Stimulated activated CD4-positive, alpha-beta T cell treated with anti-CD3 and anti-CD28 coated beads, TNF-alpha, amount 100 ng/mL, for 4 hours (primary cell): ENCODE results near the gene ASCC3.

Experiments used
- DNase-seq, 3 experiments: peaks; one replicate each; pipeline ENCODE4 v3.0.0-alpha.2; 2020; ENCODE audit warnings: low read depth in 3 of 3

Gene ASCC3

DNA sequence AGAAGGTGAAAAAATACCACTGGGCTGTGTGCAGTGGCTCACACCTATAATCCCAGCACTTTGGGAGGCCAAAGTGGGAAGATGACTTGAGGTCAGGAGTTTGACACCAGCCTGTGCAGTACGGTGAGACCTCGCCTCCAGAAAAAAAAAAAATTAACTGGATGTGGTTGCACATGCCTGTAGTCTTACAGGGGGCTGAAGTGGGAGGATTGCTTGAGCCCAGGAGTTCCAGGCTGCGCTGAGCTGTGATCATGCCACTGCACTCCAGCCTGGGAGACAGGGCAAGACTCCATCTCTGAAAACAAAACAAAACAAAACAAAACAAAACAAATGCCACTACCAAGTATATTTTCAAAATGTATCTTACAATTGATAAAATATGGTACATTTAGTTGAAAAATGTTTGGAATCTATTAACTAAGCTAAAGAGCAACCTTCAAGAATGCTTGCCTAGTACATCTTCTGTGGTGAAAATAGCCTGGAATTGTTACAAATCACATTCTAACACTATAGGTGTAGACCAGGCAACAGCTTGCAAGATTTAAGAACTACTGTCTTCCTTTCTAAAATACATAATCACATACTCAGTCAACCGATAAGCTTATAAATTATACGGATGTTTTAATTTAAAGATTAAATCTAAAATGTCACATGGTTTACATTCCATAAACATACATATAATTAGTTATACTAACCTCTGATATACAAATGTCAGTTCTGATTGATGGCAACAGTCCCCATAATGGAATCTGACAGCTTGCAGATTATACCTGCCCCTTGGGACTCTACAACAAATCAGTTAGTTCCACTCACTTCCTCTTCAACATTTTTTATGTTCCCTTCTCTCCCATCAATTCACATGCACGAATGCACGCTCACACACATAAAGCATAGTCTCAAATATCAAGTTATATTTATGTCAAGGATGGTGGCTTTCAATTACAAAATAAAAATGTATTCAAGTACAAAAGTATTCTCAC lies 150.8 kb downstream of the ASCC3 start:
- no peak for DNase-seq

DNA sequence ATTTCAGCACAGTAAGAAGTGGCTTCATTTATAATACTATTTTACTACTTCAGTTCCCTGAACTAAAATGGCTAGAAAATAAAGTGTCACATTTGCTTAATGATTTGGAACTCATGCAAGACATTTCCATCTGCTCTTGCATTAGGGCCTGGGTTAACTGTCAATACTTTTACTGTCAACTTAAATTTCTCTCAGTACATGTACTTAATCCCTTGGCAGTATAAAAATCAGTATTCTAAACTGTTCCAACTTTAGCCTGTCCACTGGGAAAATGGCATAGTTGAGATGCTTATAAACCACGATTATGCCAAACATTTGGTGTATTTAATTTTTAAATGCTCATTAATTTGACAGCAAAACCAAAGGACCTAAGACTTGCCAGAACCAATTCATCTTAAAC lies 154.5 kb downstream of the ASCC3 start:
- DNase-seq: no peak

DNA sequence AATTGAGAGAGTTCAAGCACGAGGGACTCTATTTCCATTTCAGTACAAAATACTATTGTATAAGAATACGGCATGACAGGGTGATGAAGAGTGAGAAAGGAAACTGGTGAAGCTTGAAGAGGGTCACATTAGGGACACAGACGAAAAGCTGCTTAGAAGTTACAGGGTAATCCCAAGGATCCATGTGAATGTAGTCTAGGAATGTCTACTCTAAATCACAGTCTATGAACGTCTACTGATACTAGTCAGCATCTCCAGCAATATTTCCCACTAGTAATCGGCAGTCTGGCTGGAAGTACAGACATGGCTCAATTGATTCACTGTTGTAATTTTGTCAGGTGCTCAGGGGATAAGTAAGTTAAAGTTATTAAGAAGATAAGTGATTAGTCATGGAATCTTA lies 156.4 kb downstream of the ASCC3 start:
- DNase-seq: no peak

DNA sequence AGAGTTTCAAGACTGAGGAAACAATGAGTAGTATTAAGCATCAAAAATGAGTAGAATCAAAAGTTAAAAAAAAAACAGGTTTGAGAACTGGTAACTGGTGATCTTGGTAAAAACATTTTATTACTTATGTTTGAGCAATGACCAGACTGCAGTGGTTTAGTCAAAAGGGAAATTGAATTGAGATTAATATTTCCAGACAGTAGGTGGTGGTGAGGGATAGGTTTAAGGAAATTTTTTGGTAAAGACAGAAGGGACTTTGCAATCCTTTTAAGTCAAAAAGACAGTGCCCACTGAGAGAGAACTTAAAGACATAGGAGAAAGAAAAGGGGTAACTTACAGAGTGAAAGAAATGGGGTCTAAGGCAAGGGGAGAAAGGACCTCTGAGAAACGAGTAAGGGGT lies 156.9 kb downstream of the ASCC3 start:
- DNase-seq: no peak

DNA sequence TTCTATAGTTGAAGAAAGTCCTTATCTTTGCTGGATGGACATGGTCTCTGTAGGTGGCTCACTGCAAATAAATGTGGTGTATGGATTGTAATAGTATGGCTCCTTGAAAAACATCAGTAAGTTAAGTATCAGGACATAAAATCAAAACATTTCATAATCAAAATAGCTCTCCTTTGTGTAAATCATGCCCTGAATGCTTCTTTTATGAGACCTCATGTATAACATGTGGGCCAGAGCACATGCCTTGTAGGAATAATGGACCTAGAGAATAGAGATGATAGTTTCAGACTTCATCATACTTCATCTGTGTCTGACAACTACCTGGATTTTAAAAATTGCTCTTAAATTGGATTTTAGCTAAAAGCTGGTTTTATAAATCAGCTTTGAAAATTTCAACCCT lies 159.9 kb downstream of the ASCC3 start:
- DNase-seq: no peak

DNA sequence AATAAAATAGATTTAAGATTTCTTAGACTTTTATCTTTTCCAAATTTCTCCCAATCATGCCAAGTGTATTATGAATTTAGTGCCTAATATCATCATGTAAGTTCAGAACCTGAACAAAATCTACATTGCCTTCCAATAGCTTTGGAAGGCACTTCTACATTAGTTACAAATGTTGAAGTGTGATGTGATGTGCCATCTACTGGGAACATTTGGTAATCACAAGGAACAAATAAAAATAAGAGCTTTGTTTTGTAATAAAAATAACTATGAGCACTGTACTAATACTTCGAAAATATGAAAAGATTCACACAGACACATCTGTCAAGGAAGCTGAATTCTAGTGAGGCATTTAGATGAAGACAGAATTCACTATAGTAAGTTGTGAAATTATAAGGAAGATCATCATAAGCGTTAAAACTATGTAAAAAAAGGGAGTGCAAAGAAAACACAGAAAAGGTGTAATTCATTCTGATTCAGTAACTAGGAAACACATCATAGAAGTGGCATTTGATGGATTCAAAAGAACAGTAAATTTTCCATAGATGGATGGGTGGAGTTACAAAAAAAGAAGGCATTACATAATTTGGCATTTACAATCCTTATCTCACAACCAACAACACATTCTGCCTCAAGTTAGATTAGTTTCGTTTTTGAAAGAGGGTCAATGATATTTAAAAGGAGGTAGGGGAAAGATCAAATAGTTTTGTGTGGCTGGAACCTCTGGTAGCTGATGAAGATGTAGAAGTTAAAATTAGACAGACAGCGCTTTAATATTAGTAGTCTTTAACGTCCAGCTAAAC lies 161.0 kb downstream of the ASCC3 start:
- no peak for DNase-seq

DNA sequence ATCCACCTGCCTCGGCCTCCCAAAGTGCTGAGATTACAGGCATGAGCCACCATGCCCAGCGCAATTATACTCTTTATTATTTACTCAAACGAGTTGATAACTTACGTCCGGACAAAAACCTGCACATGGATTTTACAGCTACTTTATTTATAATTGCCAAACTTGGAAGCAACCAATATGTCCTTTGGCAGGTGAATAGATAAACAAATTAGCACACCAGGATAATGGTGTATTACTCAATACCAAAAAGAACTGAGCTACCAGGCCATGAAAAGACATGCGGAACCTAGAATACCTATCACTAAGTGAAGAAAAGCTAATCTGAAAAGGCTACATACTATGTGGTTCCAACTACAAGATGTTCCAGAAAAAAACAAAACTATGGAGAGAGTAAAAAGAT lies 168.1 kb downstream of the ASCC3 start:
- DNase-seq: no peak

DNA sequence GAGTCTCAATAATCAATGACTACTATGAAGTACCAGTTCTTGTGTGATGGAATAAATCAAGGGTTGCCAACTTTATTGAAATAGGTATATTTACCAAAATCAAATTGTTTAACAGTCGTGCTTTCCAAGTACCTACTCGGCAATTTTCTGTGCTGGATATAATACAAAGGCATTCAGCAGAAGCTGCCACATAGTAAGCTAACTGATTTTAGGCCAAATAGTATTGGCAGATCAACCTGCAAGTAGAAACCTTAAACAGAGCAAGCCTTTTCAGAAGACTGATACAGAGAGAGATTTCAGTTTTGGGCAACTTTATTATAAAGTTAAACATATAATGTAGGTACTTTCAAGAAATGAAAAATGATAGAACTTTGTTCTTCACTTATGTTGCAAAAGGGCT lies 174.6 kb downstream of the ASCC3 start:
- no peak for DNase-seq

DNA sequence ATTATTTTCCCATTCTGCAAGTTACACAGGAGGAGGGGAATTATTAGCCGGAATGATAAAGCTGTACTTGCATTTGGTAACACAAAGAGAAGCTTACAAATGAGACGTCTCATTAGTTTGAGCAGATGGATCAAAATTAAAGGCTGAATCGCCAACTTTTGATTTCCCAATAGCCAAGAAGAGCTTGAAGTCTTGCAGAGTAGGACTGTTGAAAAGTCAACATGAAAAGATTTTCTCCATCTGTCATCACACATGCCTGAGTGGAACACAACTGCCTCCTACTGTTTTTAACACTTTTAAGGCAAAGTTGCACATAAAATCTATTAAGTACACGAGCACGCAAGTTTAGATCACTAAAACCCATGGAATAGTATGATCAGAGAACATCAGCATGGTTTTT lies 176.2 kb downstream of the ASCC3 start:
- DNase-seq: no peak

DNA sequence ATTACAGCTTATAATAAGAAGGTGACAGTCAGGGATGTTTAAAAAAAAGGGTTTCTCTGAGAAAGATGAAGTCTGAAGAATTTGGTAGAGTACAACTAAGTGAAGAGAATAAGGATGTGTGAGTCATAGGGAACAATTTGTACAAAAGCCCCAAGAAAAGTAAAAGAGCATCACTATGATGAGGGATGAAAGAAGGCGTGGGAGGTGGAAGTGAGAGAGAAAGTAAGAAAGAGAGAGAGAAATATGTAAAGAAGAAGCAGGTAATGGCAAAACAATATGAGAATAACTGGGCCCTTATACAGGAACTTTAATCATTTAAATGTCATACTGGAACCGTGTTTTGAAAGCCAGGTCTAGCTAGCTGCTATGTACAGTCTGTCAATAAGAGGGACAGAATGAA lies 179.4 kb downstream of the ASCC3 start:
- DNase-seq: no peak

DNA sequence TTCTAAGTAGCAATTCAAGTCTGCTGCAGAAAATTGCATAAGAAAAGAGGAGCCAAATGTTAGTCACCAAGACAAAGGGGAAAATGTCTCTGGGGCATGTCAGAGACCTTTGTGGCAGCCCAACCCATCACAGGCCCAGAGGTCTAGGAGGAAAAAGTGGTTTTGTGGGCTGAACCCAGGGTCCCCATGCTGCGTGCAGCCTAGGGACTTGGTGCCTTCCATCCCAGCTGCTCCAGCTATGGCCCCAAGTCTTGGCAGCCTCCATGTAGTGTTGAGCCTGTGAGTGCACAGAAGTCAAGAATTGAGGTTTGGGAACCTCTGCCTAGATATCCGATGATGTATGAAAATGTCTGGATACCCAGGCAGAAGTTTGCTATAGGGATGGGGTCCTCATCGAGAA lies 181.1 kb downstream of the ASCC3 start:
- no peak for DNase-seq

DNA sequence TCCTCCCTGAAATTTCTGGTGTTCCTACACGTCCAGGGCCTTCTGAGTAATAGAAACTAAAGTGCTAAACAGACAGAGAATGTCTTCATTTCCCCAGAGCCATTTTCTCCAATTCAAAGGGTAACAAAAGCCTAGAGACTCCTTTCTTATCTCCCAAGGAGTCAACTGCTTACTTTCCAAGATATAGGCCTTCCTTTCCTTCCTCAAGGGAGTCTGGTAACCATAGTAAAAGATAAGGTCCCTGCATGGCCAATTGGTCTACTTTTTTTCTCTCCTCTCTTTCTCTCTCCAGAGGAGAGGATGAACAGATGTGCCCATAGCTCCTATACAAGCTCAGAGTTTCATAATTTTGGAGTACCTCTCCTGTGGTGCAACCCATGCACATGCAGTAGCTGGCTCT lies 185.7 kb downstream of the ASCC3 start:
- no peak for DNase-seq

DNA sequence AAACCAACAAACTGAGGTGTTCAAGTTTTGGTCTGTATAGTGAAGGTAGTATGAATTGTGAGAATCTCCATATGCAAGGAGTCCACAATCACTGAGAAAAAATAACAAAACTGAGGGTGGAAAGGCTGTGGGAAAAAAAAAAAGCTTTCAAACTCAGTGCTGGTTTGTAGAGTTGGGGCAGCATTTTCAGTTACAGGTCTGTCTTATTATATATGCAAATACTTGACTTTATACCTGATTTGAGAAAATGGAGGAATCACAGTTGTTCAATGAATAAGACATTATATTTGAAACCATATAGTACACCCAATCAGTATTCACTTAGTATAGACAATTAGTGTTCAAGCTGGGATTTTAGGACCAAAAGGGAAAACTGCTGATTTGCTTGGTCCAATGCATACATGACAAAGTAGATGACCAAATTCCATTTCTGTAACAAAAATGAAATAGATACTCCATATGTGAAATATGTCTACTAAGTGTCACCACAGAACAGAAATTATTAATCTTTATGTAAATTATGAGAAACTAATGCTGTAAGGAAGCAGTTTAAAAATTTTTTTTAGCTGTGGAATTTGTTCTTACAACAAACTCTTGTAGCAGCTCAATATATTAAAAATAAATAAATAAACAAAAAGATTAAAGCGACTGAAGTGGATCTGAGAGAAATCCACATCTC lies 187.7 kb downstream of the ASCC3 start:
- DNase-seq: no peak

DNA sequence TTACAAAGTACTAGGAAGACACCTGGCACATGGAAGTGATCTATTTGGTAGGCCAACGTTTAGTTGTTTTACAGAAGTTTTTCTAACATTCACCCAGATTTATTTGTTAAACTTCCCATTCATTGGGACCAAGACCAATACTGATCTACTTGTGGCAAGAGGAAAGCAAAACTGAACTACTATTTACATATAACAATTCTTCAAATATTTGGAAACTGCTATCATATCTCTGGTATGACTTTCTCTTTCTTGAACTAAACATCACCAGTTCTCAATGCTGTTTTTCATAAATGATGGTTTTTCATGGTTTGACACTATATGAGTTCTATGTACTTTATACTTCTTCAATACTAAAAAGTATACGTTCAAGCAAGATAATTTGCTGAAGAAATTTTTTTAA lies 189.2 kb downstream of the ASCC3 start:
- no peak for DNase-seq

DNA sequence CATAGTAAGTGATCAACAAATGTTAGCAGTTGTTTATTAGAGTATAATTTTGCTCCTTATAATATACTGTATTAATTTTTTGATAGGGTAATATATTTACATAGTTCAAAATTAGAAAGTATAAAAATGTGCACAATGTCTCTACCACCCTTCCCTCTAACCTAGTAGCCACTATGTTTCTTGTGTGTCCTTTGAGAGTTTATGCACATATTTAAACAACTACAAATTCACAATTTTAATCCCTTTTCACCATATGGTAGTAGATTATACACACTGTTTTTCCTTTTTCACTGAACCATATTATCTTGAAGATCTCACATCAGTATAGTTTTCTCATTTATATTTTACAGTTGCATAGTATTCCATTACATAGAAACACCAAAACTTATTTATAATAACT lies 194.9 kb downstream of the ASCC3 start:
- DNase-seq: no peak

DNA sequence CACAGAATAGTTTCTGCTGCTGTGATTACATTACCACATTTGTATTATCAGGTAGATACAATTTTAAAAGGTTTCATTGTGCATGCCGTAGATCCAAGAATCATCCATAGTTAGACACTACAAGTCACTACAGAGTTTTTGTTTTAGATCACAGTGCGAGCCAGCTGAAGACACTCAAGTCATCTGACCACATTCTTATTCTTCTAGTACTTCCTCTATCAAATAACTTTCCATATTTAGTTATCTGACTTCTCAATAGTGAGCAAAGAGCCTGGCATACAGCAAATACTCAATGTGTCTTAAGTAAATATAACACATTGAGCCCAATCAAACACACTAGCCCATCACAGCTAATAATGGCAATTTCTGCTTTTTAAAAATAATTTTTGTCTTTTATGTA lies 195.4 kb downstream of the ASCC3 start:
- no peak for DNase-seq

DNA sequence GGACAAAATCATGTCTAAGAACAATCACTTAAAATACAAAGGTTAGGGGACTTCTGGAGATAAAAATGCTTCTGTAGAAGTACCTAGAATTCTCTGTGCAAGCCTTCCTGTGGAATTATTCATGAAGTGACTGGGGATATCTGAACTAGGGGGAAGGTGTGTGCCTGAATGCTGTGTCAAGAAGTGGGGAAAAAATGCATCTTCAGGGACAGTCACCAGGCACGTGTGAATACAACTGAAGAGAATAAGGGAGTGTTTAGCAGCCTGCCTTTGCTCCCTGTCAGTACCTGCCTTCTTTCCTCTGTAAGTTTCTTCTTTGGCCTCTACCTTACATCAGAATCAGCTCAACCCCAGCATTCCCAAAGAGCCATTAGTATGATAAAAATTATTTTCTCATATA lies 201.0 kb downstream of the ASCC3 start:
- DNase-seq: no peak

DNA sequence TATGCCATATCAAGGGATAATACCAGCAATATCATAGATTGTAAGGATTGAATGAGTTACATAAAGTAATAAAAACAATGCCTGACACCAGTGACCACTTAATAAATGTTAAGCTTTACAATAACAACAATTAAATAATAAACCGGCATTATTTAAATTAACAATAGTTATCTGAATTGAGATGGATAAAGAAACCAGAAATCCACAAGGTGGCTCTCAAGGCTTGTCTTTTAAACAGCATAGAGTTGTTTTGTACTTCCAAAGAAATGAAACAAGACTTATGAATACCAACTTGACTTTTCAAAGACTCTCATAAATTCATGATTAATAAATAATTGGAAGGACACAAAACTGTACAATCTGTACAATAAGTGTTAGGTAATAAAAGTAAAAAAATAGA lies 203.1 kb downstream of the ASCC3 start:
- DNase-seq: no peak

DNA sequence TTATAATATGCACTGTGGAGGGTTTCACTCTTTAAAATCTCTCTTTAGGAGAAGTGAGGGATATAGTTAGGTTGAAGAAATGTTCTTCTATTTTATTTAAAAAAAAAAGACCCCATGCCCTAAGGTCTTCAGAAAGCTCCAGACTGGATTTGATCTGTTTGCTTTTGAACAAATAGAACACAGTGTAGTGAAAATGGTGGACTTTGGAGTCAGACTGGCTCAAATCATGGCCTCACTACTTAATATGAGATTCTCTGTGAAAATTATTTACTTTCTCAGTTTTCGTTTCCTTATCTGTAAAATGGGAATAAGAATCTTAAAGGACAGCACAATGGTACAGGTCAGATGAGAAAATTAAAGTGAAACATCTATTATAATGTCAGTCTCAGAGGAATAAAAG lies 203.9 kb downstream of the ASCC3 start:
- no peak for DNase-seq

DNA sequence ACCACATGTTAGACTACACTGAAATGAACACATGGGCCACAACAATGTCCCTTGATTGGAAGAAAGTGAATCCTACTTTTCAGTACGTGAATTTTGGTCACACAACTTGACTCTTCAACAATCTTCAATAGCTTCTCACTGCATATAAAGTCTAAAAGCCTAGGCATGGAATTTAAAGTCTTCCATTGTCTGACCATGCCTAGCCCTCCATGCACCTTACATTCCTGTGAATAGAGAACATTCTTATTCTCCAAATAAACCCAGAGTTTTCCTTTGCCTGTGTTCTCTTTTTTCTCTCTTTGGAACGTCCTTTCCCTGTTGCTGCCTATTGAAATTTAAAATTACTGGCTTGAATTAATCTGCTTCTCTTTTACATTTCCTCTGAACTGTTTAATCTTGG lies 207.5 kb downstream of the ASCC3 start:
- DNase-seq: no peak

DNA sequence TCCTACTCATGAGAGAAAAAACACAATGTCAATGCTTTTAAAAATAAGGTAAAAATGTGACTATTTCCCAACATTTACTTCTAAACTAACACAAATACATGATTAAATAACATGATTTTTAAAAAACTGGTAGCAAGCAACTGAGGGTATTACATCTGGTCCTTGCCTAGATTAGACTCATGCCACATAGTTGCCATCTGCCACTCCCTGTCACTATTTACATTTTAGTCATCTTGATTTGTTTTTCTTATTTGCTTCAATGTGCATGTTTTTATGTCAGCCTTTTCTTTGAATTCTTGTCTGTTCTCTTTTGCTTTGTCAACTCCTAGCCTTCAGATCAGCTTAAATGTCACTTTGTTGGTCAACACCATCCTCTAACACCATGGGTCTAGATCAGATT lies 209.4 kb downstream of the ASCC3 start:
- no peak for DNase-seq

DNA sequence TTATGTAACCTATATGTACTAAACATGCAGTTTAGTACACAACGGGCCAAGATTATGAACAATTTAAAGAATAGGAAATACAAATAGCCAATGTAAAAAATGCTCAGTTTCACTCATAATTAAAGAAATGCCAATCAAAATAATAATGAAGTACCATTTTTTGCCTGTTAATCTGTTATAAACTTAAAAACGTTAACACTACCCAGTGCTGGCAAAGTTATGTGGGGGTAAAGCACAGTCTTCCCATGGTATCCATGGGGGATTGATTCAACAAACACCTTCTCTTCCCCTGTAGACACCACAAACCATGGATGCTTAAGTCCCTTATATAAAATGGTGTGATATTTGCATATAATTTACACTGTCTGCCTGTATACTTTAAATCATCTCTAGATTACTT lies 211.1 kb downstream of the ASCC3 start:
- no peak for DNase-seq

DNA sequence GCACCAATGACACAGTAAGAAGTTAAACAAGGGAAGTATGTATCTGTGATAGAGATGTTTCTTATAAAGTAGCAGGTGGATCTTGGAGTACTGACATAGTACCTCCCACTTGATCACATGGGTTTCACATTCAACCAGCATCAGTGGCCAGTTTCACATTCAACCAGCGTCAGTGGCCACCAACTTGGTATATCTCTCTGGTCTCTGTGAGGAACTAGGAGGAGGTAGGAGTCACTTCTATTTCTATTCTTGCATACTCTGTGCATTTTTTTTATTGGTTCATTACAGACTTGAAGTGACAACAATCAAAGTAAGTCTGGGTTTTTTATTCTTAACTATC lies 216.1 kb downstream of the ASCC3 start:
- DNase-seq: no peak
